HG02970 (cell line): Measurements from ENCODE around the gene NBL1.

ENCODE experiments used
- ATAC-seq: cut with Tn5 transposase; IDR thresholded peaks from one replicate; pipeline ENCODE4 v1.9.1; 2021; ENCODE audit warnings: mild to moderate bottlenecking, moderate library complexity, moderate number of reproducible peaks; ENCODE audit not compliant: unreplicated experiment, low FRiP score

NBL1 gene

GRCh38 chr1:19645411-19646251 lies 1.5 kb downstream of the NBL1 start:
- no peak for ATAC-seq

GRCh38 chr1:19646377-19647319 lies 2.5 kb downstream of the NBL1 start:
- no peak for ATAC-seq

- ATAC-seq, result no peak
These were observed 3.5 kb downstream of the NBL1 start for GRCh38 chr1:19647643-19648042.

GRCh38 chr1:19648239-19648638 lies 4.1 kb downstream of the NBL1 start:
- ATAC-seq, result no peak

- no peak for ATAC-seq
These were observed 4.6 kb downstream of the NBL1 start for GRCh38 chr1:19648689-19649088.

- ATAC-seq, result no peak
These were observed 6.5 kb downstream of the NBL1 start for GRCh38 chr1:19650416-19651140.

- ATAC-seq, result no peak
These were observed 7.1 kb downstream of the NBL1 start for GRCh38 chr1:19651141-19651737.

GRCh38 chr1:19654386-19654785 lies 10.3 kb downstream of the NBL1 start:
- ATAC-seq, result no peak

GRCh38 chr1:19654886-19655717 lies 11.0 kb downstream of the NBL1 start:
- no peak for ATAC-seq

- no peak for ATAC-seq
These were observed 11.6 kb downstream of the NBL1 start for GRCh38 chr1:19655718-19656080.

- no peak for ATAC-seq
These were observed 12.1 kb downstream of the NBL1 start for GRCh38 chr1:19656134-19656779.

GRCh38 chr1:19656780-19657466 lies 12.8 kb downstream of the NBL1 start:
- ATAC-seq, result no peak

GRCh38 chr1:19657511-19657910 lies 13.4 kb downstream of the NBL1 start:
- no peak for ATAC-seq

- no peak for ATAC-seq
These were observed 14.1 kb downstream of the NBL1 start for GRCh38 chr1:19658186-19658585.

- no peak for ATAC-seq
These were observed 17.7 kb downstream of the NBL1 start for GRCh38 chr1:19661721-19662228.

- no peak for ATAC-seq
These were observed 18.2 kb downstream of the NBL1 start for GRCh38 chr1:19662313-19662712.

GRCh38 chr1:19664453-19665185 lies 20.5 kb downstream of the NBL1 start, which contains the start of gene HTR6:
TSS of gene HTR6 (plus strand) at chr1:19664875. CDS start at chr1:19665754, 879 bp downstream.
- ATAC-seq, result no peak

- ATAC-seq, result no peak
These were observed 21.0 kb downstream of the NBL1 start for GRCh38 chr1:19665186-19665495.
